AG09319 (cell line): ENCODE measurements around the gene IGF1R.

ENCODE experiments used
- DNase-seq: peaks from one replicate; pipeline ENCODE4 v3.0.0-alpha.2; 2010; ENCODE audit warnings: low read depth; ENCODE audit errors: extremely low read depth
- TF ChIP-seq, protein P1 (sequence below): IDR thresholded peaks from 2 replicates; pipeline ENCODE4 v1.5.1; 2011; ENCODE audit warnings: low read depth, mild to moderate bottlenecking, inconsistent platforms, low read length, moderate library complexity

The IGF1R gene

DNA sequence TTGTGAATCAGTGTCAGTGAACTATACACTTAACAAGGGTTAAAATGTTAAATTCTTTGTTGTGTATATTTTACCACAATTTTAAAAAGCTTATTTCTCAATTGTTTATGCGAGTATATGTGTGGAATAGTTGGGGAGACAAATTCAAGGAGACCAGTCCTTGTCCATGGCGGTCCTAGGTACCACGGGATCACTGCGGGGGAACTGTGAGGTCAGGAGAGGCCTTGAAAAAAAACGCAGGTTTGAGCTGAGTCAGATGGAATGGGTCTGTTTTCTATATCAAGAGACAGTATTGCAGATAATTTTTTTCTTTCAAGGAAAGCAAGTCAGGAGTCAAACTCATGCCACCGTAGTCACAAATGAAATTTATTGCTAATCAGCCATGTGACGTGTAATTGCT lies 18.5 kb downstream of the IGF1R start:
- no peak for DNase-seq
- TF ChIP-seq, protein P1, sequence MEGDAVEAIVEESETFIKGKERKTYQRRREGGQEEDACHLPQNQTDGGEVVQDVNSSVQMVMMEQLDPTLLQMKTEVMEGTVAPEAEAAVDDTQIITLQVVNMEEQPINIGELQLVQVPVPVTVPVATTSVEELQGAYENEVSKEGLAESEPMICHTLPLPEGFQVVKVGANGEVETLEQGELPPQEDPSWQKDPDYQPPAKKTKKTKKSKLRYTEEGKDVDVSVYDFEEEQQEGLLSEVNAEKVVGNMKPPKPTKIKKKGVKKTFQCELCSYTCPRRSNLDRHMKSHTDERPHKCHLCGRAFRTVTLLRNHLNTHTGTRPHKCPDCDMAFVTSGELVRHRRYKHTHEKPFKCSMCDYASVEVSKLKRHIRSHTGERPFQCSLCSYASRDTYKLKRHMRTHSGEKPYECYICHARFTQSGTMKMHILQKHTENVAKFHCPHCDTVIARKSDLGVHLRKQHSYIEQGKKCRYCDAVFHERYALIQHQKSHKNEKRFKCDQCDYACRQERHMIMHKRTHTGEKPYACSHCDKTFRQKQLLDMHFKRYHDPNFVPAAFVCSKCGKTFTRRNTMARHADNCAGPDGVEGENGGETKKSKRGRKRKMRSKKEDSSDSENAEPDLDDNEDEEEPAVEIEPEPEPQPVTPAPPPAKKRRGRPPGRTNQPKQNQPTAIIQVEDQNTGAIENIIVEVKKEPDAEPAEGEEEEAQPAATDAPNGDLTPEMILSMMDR = no peak

DNA sequence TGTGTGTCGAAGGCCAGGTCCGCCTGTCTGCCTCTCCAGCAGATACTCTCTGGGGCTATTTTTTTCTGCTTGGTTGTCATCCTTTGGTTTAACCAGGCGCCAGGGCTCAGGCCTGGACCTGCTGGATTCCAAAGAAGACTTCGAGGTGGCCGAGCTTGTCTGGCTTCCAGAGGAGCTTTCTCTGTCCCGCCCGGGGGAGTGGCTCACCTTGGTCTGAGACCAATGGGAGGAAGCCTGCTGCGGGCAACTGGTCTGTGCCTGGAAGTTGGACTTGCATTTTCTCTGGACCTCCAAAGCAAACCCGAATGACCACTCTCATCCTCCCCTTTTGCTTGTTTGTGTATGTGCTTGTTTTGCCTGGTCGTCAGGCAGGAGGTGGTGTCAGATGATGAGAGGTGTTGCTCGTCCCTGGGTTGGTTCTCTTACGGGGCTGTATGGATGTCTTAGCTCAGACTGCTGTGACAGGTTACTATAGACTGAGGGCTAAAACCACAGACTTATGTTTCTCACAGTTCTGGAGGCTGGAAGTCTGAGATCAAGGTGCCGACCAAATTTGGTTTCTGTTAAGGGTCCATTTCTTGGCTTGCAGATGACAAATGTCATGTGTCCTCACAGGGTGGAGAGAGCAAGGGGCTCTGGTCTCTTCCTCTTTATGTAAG lies 19.3 kb downstream of the IGF1R start:
- TF ChIP-seq, protein P1 = no peak
- no peak for DNase-seq

DNA sequence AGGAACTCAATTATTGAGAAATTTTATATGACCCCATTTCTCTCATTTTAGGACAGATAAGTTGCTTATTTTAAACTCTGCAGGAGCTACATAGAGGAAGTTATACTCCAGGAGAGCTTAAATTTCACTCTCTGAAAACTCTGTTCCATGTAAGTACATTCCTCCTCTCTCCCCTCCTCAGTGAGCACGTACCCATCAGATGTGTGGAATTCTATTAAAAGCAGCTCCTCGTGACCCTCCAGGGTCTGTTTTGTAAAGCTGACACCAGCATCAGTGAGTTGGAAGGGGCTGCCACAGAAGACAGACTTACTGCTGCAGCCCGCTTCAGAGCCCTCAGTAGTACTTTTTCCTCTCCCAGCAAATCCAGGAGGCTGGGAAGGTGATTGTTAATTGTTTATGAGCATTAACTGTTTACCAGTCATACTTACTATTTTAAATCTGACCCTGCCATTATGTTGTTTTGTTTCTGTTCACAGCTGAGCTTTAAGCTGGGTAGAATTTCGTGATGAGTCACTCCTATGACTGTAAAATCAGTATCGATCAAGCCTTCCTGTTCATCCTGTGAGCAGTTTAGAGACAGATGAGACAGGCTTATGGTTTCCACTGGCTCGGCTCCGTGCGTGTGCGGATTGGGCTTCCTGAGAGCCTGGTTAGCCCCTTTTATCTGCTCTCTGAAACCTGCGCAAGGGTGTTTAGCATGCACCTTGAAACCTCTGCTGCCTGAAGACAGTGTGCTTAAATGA lies 20.4 kb downstream of the IGF1R start:
- no peak for DNase-seq
- TF ChIP-seq, protein P1 = no peak

DNA sequence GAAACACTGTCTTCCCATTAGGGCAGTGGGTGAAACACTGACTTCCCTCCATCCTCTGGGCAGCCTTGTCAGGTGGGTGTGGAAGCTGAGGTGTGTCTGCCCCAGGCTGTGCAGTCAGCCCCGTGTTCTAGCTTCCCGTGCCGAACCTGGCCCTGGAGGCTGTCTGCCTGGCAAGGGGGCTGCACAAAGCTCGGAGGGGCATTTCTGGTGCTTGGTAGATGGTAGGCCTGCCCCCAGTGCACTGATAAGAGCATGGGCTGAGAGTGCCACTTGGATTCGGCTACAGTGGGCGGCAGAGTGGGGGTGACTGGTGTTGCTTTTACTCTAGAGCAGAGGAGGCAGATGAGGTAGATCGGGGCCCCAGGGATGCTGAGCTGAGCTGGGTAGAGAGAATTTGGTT lies 21.3 kb downstream of the IGF1R start:
- no peak for DNase-seq
- TF ChIP-seq, protein P1 = no peak

DNA sequence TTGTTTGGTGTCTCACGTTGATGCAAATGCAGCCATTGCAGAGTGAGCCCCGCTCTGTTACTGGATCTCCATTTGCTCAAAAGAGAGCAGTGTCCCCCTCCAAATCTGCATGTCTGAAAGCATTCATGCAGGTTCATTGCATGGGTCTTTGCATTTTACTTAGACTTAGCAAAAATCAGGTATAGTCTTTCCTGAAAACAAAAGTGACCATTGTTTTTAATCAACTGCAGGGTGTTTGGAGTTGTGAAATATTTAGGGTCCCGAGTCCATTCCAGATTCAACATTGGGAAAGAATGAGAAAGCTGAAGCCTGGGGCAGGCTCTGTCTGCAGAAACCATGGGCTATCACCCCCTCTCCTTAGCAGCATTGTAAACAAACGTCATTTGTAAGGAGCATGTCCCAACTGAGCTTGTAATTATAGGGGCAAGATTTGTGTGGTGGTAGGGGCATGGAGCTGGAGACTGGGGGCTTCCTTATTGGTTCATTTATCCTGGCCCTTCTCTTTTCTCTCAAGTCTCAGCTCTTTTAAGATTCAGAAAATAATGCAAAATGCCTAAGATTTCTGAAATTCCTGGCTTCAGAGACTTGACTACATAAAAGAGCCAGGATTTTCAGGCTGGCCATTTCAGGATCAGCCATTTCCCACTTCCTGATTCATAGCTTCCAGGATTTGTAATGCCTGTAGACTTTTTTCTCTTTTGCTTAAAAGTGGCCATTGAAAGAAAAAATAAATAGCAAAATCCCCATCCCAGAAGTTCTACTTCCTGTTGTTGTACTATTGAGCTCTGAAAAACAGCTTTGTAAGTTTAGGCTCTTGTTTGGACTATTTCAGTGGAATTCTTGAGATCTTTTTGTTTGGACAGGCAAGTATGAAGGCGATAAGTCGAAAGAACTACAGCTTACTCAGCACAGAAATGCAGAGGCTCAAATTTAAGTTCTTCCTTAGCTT lies 23.0 kb downstream of the IGF1R start:
- no peak for DNase-seq
- TF ChIP-seq, protein P1 = no peak

DNA sequence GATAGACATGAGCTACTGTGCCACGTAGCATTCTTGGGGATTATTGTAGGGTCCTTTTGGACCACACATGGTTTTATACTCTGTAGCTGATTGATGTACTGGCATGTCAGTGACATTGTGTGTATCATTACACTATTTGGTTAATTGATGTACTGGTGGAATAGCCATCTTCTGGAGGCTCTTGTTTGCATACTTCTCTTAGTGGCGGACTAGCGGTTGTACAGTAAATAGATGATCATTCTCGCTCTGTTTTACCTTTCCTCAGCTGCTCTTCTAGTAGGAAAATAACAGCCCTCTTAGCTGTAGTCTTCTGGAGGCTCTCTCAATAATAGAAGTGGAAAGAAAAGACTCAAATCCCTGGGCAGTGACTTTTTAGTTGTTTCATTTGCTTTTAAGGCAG lies 24.8 kb downstream of the IGF1R start:
- DNase-seq = no peak
- TF ChIP-seq, protein P1 = no peak

DNA sequence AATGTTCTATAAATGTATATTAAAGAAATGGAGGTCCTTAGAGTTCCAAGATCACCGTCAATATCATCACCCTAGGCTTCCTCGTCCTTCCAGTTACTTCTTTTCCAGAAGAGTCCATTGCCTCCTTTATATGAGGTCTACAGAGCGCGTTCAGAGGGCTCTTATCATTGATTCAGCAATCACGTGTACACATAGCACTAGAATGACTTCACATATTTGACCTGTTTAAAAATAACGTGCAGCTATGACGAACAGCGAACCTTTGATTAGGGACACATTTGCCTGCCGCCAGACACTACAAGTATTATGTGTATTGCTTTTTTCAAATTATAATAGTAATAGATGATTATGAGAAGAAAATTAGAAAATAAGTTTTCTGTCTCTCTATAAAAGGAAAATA lies 26.0 kb downstream of the IGF1R start:
- TF ChIP-seq, protein P1 = no peak
- no peak for DNase-seq
